Epidermal melanocyte (primary cell): ENCODE data around the gene ARHGEF4.

Experiments used
- DNase-seq: peaks from one replicate; pipeline ENCODE4 v3.0.0; 2011; ENCODE audit warnings: low spot score; ENCODE audit not compliant: insufficient read length

Gene ARHGEF4

DNA sequence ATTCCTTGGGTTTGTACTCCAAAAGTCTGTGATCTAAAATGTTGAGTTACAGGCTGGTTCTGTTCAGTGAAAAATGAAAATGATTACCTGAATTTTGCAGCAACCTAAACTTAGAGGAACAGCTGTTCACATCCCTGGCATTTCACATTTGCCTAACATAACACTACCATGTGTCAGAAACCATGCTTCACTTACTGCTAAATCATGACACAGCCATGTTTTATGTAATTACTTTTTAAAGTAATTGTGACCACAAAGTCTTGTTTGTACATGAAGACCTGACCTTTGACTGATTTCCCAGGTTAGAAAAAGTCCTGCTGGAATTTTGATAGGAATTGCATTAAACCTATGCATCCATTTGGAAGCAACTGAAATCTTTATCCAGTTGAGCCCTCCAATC, 177.4 kb downstream of the ARHGEF4 start:
- no peak for DNase-seq

DNA sequence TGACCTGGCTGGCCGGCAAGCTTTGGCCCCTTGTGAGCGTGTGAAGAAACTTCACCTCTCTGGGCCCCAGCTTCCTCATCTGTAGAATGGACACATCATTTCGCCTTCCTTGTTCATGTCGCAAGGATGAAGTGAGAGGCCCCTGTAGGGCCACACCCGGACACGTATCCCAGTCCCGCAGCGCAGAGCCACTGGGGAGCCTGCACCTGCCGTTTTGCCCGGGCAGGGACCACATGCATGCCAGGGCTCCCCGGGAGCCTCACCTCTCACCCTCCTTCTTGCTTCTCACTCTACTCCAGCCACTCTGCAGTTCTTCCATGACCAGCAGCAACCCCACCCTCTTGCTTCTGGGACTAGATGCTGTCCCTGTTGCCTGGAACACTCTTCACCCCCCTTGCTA, 179.1 kb downstream of the ARHGEF4 start:
- no peak for DNase-seq

DNA sequence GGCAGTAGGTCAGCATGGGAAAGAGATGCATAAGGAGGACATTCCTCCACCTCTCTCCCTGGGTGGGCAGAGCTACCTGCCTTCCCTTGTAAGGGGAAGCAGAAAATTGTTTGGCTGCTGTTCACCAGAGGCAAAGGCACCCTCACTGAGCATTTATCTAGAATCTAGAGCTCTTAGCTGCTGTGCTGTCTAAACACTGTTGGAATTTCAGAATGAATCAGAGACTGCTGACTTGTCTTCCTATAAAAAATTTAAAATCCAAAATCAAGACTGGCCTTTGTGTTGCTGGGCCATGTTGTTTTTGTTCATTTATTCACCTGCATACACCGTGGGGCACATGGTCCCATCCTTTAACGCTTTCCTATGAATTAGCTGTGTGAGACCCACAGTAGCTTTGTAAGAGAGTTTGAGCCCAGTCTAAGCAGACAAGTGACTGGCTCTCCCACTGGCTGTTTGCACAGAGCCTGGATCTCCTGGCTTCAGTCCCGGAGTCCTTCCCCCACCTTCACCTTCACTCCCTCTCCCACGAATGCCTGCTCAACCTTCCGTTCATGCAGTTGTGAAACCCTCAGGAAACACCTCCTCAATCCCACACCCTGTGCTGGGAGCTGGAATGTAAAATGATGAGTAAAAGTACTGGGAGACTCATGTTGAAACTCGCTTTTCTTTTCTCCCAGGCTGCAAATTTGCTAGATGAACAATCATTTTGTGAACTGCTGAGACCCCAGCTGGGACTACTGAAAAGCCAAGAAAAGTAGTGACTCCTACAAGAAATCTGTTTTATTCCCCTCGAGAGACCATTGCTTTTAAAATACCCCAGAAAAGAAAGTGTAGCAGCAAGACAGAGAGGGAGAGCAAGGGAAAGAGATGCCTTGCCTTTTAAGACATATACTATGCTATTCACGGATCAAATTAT, 180.4 kb downstream of the ARHGEF4 start:
- DNase-seq = no peak

DNA sequence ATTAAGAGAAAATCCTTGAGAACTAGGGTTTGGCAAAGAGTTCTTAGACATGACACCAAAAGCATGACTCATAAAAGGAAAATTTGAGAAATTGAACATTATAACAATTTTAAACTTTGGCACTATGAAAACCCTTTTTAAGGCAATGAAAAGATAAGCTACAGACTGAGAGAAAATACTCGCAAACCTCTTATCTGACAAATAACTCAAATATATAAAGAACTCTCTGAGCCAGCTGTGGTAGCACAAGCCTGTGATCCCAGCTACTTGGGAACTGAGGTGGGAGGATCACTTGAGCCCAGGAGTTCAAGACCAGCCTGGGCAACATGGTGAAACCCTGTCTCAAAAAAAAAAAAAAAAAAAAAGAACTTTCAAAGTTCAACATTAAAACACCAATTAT, 186.0 kb downstream of the ARHGEF4 start:
- DNase-seq = no peak

DNA sequence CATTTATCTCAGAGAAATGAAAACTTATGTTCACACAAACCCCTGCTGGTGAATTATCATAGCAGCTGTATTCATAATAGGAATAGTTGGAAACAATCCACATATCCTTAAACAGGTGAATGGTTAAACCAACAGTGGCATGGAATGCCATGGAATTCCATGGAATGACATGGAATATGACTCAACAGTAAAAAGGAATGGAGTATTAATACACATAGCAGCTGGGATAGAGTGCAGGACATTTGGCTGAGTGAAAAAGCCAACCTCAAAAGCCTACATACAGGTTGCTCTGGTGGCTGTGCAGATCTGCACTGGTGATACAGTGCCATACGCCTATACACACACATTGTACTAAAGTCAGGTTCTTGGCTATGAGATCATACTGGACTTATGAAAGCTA, 187.0 kb downstream of the ARHGEF4 start:
- no peak for DNase-seq

DNA sequence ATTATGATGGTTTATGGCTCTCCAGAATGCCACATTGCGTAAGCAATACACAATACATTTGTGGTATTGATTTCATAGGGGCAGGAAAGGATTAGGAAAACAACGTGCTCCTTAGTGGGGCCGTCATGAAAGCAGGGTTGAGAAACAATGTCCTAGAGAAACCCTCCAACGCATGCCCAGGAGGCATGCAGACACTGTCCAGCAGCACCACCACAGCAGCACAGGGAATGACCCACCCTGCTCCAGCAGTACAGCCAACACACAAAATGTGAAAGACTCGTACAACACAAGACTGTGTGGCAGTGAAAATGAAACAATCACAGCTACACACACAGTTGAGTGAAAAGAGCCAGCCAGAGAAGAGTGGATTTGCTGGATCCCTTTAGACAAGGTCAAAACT, 190.2 kb downstream of the ARHGEF4 start:
- DNase-seq = no peak

DNA sequence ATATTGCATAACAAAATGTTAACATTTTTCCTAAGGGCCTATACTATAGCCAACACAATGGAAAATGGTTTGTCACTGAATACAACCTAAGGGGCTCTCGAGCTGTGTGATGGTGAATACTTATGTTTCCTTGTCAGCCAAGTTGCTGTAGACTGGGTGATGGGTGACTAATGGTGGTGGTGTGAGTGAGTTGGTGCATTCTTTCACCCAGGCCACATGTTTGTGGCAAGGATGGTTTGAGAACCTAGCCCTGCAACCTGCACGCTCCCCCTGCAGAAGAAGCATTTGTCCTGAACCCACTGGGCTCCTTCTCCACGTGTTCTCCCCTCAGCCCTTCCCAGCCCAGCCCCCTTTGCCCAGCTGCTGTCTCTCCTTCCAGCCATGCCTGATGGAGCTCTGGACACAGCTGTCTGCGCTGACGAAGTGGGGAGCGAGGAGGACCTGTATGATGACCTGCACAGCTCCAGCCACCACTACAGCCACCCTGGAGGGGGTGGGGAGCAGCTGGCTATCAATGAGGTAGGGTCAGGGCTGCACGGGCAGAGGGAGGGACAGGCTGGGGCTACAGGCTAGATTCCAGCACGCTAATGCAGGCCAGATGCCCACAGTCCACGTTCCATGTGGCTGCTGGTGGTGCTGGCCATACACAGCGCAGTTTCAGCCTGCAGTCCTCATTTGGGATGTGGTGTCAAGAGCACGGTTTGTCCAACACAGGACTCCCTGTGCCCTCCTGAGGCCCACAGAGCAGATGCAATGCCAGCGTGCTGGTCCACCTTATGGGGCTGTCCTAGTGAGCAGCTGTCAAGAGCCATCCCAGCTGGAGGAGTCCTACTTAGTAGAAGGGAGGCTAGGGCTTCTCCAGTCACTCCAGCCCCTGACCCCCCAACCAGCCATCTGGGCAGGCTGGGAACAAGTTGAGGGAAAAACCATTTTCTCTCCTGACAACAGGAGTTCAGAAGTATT, 191.1 kb downstream of the ARHGEF4 start:
- DNase-seq = no peak

DNA sequence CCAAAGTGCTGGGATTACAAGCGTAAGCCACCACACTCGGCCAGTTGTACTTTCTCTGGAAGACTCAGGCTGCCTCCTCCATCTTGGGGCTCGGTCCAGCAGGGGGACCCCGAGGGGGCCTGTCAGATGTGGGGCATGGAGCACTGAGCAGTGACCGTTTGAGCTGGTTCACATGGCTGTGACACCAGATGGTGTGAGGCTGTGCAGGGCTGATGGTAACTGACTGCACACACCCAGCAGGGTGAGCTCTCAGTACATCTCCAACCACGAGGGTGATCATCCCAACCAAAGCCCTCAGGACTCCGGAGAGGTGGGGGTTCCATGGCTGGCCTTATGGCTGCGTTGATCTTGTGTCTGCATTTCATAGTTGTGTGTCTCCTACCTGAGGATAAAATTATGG, 193.1 kb downstream of the ARHGEF4 start:
- DNase-seq = no peak

DNA sequence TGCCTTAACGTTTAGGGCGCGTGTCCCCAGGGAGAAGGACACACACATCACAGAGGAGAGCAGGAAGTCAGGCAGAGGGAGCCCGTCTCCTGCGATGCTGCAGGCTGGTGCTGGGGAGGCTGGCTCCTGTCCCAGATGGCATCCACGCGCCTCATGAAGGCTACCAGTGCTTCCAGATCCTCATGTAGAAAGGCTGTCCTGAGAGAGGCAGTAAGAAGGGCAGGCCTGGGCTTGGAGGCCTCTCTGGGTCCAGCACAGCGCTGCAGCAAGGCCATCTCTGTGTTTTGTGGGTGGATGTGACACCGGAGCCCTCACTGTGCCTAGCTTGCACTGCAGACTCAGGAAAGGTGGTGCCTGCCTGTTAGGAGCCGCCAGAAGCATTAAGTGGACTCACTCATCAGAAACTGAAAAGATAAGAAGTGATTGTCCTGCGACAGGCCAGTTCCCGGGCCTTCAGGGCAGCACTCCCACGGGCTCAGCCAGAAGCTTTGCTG, 193.8 kb downstream of the ARHGEF4 start:
- DNase-seq = no peak

DNA sequence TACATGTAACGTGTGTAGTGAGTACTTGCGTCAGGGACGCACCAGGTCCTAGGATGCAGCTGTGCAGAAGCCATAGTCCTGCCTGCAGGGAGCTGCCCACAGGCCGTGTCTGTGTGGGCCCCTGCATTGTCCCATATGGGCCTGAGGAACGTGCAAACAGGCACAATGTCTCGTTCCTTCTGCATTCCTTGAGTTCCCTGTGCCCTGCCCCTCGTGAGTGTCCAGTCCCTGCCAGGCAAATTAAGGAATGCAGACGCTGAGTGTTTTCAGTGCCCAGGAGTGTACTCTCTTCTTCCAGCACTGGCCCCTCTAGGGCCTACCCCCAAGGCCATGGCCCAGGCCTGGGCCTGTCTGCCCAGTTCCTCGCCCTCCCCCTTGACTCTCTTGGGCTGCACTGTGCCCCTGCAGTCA, 194.7 kb downstream of the ARHGEF4 start:
- no peak for DNase-seq

DNA sequence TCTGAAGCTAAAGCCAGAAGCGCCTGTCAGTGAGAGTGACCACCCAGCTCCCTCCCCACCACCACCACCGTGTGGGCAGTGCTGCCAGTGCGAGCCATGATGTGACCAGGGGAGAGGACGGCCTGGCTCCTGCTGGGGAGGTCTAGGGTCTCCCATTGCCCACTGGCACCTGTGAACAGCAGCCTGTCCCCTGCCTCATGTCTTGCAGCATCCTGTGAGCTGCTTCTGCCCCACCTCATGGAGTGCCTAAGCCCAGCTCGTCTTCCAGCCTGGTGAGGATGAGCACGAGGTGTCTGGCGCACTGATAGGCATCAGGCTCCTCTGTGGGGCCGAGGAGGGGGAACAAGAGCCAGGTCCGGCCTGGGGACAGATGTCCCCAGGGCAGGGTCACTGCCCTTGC, 195.2 kb downstream of the ARHGEF4 start:
- DNase-seq = no peak

DNA sequence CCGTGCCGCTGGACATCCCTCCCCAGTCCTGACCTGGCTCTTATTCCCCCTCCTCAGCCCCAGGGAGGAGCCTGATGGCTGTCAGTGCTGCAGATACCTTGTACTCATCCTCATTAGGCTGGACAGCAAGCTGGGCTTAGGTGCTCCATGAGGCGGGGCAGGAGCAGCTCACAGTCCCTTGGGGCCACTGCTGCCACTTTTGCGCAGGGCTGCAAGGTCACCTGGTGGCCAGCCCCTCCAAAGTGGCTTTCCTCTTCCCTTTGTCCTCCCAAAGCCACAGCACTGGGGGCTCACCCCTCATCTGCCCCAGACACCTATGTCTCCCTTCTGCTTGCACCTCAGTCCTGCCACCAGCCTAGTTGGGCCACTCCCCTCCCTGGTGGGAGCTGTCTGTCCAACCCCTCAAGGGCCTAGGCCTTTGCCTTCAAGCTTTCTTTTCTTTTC, 195.7 kb downstream of the ARHGEF4 start:
- DNase-seq = no peak

DNA sequence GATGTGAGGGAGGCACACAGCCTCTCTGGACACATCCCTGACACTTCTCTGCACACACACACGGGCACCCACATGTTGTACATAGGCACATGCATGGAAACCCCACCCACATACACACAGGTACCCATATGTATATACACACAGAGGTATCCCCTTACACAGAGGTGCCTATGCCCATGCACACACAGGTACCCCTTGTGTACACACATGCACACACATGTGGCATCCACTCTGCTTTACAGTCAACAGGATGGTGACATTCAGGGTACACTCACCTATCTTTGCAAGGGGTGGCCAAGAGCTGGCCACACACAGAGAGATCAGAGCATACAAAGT, 197.0 kb downstream of the ARHGEF4 start:
- no peak for DNase-seq

DNA sequence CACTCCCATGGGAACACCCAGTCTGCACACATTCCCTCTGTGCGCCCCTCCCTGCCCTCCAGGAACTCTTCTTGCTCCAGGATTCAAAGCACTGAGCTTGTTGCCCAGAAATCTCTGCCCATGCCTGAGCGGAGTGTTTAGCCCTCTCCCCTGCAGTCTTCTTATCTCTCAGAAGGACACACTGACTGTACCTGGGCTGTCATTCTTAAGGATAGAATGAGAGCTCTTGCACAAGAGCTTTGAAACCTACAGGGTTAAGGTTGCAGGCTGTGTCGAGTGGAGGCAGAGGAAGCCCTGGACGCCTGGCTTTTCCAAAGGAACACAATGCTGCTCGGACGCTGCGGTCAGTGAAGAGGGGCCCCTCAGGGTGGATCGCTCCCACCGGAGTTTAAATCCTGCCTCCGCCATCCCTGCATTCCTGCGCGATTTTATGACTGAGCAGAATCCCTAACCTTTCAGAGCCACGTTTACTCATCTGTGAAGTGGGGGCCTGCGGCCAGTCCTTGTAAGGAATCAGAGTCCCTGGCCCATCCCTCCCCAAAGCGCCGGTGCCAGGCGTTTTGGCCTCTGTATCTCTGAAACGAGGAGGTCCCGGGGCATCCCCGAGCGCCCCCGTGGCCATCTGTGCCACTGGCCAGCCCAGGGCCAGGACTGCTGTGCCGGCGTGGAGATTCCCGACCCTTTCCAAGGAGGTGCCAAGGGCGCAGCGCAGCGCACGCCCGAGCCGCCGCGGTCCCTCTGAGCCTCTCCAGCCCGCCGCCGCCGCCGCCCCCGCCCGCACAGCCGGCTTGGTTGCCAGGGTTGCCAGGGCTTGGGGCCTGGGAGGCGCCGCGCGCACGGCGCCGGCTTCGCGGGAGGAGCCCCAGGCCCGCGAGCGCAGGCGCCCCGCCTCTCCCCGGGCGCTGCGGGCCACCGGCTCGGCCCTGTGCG, 197.7 kb downstream of the ARHGEF4 start:
- no peak for DNase-seq

DNA sequence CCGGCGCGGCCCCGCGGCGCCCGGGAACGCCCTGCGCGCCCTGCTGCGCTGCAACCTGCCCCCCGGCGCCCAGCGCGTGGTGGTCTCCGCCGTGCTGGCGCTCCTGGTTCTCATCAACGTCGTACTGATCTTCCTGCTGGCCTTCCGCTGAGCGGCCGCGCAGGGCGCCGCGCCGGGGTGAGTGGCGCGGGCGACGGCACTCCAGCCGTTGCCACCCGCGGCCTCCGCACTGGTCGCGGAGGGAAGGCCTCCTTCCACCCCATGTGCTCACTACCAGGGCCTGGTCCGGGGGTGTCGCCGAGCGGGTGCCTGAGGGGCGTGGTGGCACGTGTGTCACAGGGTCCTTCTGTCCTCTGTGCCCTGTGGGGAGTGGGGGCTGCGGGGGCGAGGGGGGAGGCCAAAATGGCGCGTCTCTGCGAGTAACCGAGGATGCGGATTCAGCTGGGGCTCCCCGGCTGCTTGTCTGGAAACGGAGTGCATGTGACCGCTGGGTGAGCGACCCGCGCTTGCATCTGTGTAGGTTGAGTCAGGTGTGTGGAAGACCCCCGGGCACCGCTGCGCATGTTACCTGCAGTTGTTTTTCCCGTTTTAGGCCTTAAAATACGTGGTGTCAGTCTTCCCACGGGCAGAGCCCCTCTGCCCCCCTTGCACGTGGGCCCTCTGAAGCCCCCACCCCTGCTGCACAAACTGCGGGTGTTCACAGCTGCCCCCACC, 198.6 kb downstream of the ARHGEF4 start:
- DNase-seq = no peak

DNA sequence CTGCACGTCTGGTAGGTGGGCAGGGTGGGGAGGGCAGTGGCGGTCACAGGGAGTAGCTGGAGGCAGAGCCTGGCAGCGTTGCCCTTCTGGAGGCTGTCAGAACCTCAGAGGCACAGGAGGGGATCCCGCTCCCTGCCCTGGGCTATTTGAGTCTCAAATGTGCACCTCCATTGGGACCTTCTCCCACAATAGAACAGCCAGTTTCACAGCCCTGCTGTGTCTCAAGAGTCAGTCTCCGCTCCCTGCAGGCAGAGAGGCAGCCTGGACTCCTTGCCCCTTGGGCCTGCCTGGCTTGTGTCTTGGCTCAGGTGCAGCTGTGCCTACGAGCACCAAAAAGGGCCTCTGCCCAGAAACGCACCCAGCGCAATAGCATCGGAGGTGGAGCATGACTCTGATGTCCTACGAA, 199.1 kb downstream of the ARHGEF4 start:
- DNase-seq = no peak

DNA sequence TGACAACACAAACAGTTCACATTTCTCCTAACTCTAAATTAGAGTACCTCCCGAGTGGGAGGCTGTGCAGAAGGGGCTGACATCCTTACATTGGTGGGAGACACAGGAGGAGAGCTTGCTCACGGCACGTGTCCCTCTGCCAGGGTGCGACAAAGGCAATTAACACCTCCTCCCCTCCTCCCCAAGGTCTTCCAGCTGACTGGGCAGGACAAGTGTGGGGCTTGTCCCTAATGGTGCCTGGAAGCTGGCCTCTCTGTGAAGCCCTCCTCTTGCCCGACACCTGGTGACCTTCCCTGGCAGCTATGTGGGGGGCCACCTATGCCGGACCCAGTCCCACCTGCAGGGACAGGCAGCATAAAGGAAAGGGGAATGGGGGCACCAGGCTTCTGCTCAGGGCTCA, 199.6 kb downstream of the ARHGEF4 start:
- no peak for DNase-seq

DNA sequence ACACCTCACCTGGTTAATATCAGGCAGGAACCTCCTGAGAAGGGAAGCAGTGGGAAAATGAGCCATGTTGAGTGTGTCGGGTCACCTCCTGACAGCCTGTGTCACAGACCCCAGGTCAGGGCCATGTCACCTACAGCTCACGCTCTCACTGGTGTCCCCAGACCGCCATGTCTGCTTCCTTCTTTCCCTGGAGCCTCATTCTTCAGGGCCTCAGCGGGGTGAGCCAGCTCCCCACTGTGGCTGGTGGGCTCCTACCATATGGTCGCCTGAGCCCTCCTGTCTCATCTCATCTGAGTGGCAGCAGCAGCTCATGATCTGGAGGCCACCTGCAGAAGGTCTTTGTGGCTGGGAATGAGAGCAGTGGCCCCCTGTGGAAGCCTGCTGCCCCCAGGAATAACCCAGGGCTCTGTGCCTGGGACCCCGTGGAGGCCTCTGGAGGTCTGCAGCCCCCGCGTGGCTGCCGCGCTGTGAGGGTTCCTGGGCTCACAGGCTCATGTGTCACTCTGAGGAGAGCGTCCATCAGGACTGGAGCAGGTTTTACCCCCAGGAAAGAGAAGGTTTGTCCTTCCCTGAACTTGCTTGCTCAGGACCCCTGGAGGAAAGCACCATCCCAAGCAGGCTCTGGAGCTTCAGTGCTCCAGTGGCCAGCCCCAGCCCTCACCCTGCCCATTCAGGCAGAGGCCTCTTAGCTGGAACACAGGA, 200.1 kb downstream of the ARHGEF4 start:
- DNase-seq = peak; percentile 5

DNA sequence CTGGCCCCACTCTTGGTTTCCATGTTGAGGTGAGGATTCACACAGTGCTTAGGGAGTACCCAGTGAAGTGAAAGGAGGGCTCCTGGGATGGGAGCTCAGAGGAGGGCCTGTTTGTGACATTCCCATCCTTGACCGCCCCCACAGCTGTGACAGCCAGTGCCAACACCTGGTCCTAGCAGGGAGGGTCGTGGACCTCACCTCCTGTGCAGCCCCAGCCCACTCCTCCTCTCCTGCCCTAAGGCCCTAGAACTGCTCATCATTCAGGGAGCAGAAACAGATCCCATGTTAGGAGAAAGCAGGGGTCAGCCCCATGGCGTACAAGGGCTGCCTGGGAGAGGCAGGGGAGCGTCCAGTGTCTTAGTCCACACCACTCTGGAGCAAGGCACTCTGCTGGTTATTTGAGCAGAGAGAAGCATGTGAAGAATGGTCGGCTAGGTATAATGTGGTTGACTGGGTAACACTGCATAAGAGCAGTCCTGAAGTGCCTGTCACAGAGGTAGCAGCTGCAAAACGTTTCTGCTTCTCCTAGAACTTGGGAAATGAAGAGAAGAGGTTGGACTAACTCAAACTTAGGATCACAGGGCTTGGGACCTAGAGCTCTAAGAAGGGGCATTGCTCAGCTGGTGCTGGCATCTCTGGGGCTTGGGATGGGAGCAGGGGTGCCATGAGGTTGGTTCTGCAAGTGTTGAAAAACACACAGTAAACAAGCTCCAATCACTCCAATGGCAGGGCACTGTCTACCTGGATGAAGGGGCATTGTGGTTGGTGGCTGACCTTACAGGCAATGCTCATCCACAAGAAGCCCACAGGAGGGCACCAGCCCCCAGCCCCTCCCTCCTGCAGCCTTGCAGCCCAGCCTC, 200.9 kb downstream of the ARHGEF4 start:
- DNase-seq = peak; percentile 15
